Vagina (tissue), 2 donors: ENCODE data around the gene MAP7D3. TPM values are rescaled to one million over a fixed set of nuclear protein-coding genes. Genes with fewer than 3 reads are reported as not detected.
A peak's percentile ranks its signal among the peaks of the same experiment; 100 is the strongest.

Source experiments
- DNase-seq, 2 donors: peaks; one replicate each; pipeline ENCODE4 v3.0.0-alpha.2; 2017; ENCODE audit errors: extremely low spot score in 2 of 2
- H3K27ac ChIP-seq: fragments of 200-600 bp; sonication (generic); one replicate; pipeline ENCODE4 v1.5.1; 2019
- H3K27me3 ChIP-seq: fragments of 200-600 bp; sonication (generic); one replicate; pipeline ENCODE4 v1.5.1; 2019
- H3K36me3 ChIP-seq, 2 donors: fragments of 200-600 bp; sonication (generic); one replicate each; pipeline ENCODE4 v1.5.1; 2017 to 2019
- H3K4me1 ChIP-seq: fragments of 200-600 bp; sonication (generic); one replicate; pipeline ENCODE4 v1.5.1; 2019
- H3K4me3 ChIP-seq, 2 donors: fragments of 200-600 bp; sonication (generic); 1 replicate in 1 of 2; 2 replicates in 1 of 2; pipeline ENCODE4 v1.5.1; 2016 to 2019
- H3K9me3 ChIP-seq: fragments of 200-600 bp; sonication (generic); one replicate; pipeline ENCODE4 v1.5.1; 2019
- POLR2A ChIP-seq, 2 donors: fragments of 450-650 bp; IDR thresholded peaks; one replicate each; pipeline ENCODE4 v1.6.1; 2017; ENCODE audit warnings: antibody characterized with exemption in 2 of 2, mild to moderate bottlenecking in 2 of 2, moderate library complexity in 2 of 2
- POLR2AphosphoS5 ChIP-seq, 2 donors: sonication (generic); formaldehyde crosslinking; IDR thresholded peaks; one replicate each; pipeline ENCODE4 v1.9.0; 2017; ENCODE audit warnings: antibody characterized with exemption in 2 of 2, mild to moderate bottlenecking in 2 of 2, low read depth in 1 of 2; ENCODE audit not compliant: insufficient read depth in 1 of 2
- intact Hi-C: fragments of 100-400 bp; cut with DNase I; formaldehyde crosslinking; loops from one replicate; pipeline ENCODE4 v1.15.1; 2023
- total RNA-seq: library from RNA; depleted of rRNA; stranded (reverse); fragments of >200 nt; gene quantifications from one replicate; pipeline ENCODE4 v1.2.3, GENCODE V29; 2016
- TF ChIP-seq, protein P1 (sequence below), 3 experiments: fragments of 450-650 bp in 2 of 3; fragments of 200-600 bp in 1 of 3; sonication (generic) in 1 of 3; IDR thresholded peaks; one replicate each; pipeline ENCODE4 v1.5.1; 2017 to 2019; ENCODE audit warnings: antibody characterized with exemption in 3 of 3, mild to moderate bottlenecking in 2 of 3, moderate library complexity in 2 of 3

MAP7D3 gene
- total RNA-seq, 1 donor from 2014 or later: 15.0 TPM

DNA sequence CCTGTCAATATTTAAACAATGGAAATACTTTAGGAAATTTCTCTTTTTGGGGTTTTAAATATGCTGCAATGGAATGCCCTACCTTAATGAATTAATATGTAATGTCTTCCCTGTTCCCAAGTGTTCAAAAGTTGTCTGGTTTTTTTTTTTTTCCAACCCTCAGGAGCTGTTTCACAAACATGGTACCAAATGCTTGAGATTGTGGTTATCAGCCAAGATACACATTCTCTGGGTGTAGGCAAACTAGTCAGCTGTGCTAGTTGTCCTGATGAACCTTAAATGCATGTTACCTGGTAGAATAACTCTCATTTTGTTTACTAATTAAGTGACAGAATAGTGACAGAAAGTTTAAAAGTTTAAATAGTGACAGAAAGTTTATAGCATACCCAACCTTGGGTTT lies 53.2 kb downstream of the MAP7D3 start:
- Histone ChIP-seq H3K27ac (peak overlapping the region; percentile 68), H3K4me1 (peaks cover 31% of the 10 kb centered on the region), H3K27me3 (no peaks in the 10 kb centered on the region), H3K9me3 (no peaks in the 10 kb centered on the region), H3K36me3 (no peaks in the 10 kb centered on the region), H3K4me3 (peak overlapping the region; percentile 18 to 33)
- intact Hi-C loops: no loop called here
- TF ChIP-seq, protein P1, sequence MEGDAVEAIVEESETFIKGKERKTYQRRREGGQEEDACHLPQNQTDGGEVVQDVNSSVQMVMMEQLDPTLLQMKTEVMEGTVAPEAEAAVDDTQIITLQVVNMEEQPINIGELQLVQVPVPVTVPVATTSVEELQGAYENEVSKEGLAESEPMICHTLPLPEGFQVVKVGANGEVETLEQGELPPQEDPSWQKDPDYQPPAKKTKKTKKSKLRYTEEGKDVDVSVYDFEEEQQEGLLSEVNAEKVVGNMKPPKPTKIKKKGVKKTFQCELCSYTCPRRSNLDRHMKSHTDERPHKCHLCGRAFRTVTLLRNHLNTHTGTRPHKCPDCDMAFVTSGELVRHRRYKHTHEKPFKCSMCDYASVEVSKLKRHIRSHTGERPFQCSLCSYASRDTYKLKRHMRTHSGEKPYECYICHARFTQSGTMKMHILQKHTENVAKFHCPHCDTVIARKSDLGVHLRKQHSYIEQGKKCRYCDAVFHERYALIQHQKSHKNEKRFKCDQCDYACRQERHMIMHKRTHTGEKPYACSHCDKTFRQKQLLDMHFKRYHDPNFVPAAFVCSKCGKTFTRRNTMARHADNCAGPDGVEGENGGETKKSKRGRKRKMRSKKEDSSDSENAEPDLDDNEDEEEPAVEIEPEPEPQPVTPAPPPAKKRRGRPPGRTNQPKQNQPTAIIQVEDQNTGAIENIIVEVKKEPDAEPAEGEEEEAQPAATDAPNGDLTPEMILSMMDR (IDR thresholded peaks at IDR 0.05): no peak
- TF ChIP-seq POLR2AphosphoS5 (IDR thresholded peaks at IDR 0.05; ENCODE audit: insufficient read depth in 1 of 2, low read depth in 1 of 2): no peak
- DNase-seq: no peak

DNA sequence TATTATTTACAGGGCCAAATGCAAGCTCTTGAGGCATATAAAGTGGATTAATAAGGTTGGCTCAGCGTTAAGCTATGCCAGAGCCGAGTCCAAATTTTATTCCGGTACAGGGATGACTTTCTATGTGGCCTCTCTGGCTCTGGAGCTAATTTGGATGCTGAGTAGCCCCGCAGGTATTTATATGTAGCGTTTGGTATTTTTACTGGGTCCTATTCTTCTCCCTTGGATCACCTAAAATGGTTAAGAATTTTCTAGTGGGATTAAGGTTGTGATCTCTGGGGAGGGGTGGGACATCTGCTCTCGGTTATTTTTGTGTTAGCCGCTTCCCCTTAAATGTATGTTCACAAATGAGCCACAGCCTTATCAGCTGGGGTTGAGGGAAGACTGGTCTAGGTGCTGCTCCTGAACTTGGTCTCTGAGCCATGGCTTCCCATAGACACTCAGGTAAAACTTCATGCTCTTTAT lies 54.5 kb downstream of the MAP7D3 start:
- no peaks in the 10 kb centered on the region for H3K36me3 ChIP-seq
- H3K9me3 ChIP-seq: no peaks in the 10 kb centered on the region
- DNase-seq: no peak
- peaks cover 29% of the 10 kb centered on the region for H3K4me1 ChIP-seq
- peak overlapping the region; percentile 68 for H3K27ac ChIP-seq
- intact Hi-C loops: no loop called here
- TF ChIP-seq POLR2A (IDR thresholded peaks at IDR 0.05) (no peak), POLR2AphosphoS5 (IDR thresholded peaks at IDR 0.05; ENCODE audit: insufficient read depth in 1 of 2, low read depth in 1 of 2) (no peak)
- TF ChIP-seq, protein P1 (IDR thresholded peaks at IDR 0.05): no peak
- no peaks in the 10 kb centered on the region for H3K27me3 ChIP-seq
- peak overlapping the region; percentile 32 to 33 for H3K4me3 ChIP-seq

GRCh38 chrX:136195247-136195646 lies 56.0 kb downstream of the MAP7D3 start:
- peaks cover 28% of the 10 kb centered on the region for H3K4me1 ChIP-seq
- H3K27me3 ChIP-seq: no peaks in the 10 kb centered on the region
- H3K4me3 ChIP-seq: no peak overlapping the region
- peak overlapping the region; percentile 68 for H3K27ac ChIP-seq
- H3K9me3 ChIP-seq: no peaks in the 10 kb centered on the region
- DNase-seq: no peak
- no peaks in the 10 kb centered on the region for H3K36me3 ChIP-seq
- intact Hi-C loops: no loop called here
- no peak for TF ChIP-seq POLR2AphosphoS5 (IDR thresholded peaks at IDR 0.05; ENCODE audit: insufficient read depth in 1 of 2, low read depth in 1 of 2)
- TF ChIP-seq, protein P1 (IDR thresholded peaks at IDR 0.05): no peak
- no peak for TF ChIP-seq POLR2A (IDR thresholded peaks at IDR 0.05)

DNA sequence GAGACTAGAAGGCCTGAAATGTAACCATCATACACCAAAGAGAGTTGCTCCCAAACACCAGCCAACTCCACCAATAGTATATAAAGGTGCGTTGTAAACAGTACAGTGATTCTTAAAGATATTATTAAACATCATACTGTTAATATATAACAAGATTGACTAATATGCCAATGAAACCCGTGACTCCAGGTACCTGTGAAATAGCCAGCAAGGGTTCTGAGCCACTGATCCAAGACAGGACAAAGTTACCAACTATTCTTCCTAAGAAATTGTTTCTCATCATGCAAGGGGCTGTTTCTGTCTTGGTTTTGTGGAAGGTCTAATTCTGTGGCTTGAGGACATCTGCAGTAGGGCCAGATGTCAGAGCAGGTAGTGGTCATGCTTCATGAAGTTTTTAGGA lies 56.7 kb downstream of the MAP7D3 start:
- Histone ChIP-seq H3K4me3 (no peak overlapping the region), H3K36me3 (no peaks in the 10 kb centered on the region), H3K27ac (no peak overlapping the region), H3K27me3 (no peaks in the 10 kb centered on the region), H3K9me3 (no peaks in the 10 kb centered on the region), H3K4me1 (peaks cover 28% of the 10 kb centered on the region)
- intact Hi-C loops: no loop called here
- TF ChIP-seq POLR2AphosphoS5 (IDR thresholded peaks at IDR 0.05; ENCODE audit: insufficient read depth in 1 of 2, low read depth in 1 of 2) (no peak), POLR2A (IDR thresholded peaks at IDR 0.05) (no peak)
- TF ChIP-seq, protein P1 (IDR thresholded peaks at IDR 0.05): no peak
- DNase-seq: no peak

DNA sequence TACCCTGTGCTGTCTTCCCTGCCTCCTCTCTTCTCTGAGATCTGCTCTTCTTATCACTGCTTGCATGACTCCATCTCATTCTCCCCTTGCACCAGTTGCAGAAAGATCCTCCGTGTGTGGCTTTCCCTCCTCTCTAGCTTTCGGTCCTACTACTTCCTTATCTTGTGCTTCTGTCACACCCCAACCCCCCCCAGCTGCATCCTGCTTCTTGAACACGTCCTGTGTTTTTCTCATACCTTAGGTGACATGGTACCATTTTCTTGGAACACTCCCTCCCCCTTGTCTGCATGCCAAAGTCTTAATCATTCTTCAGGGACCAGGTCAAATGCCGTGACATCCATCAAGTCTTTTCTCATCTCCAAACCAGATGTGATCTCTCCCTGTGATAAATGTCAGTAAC lies 57.4 kb downstream of the MAP7D3 start:
- H3K27me3 ChIP-seq: no peaks in the 10 kb centered on the region
- no peak for DNase-seq
- no peak overlapping the region for H3K27ac ChIP-seq
- no peaks in the 10 kb centered on the region for H3K36me3 ChIP-seq
- intact Hi-C loops: no loop called here
- H3K9me3 ChIP-seq: no peaks in the 10 kb centered on the region
- H3K4me1 ChIP-seq: peaks cover 28% of the 10 kb centered on the region
- TF ChIP-seq POLR2A (IDR thresholded peaks at IDR 0.05) (no peak), POLR2AphosphoS5 (IDR thresholded peaks at IDR 0.05; ENCODE audit: insufficient read depth in 1 of 2, low read depth in 1 of 2) (no peak)
- TF ChIP-seq, protein P1 (IDR thresholded peaks at IDR 0.05): no peak
- H3K4me3 ChIP-seq: no peak overlapping the region
